ENCODE data around the gene ARMC8.
A peak's percentile ranks its signal among the peaks of the same experiment; 100 is the strongest.

Gene ARMC8

DNA sequence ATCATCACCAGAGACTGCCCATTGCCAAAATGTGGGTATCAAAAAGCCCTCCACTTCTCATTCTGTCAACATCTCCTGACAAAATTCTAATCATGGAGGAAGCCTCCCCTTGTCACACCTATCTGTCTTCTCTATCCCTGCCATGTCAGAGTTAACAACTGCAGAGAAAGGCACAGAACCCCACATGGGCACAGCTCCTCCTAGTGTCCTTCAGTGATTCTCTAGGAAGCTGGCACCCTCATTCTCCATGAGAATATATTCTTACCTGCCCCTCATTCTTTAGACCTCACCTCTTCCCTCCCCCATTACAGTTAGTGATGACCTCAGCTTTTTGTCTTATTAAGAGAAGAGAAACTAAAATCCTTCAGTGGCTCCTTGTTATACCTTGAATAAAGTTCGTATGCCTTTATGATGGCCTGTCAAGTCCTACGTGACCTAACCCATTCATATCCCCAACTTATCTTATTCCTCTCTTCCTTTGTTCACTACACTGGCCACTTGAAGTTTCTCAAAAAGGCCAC lies 97.9 kb downstream of the ARMC8 start:
- in situ Hi-C loops (cut with MboI; ENCODE audit: low pct_unique_long_range_greater_than_20kb, low sequenced_read_pairs) = no loop called here
- DNase-seq = peak; percentile 9

DNA sequence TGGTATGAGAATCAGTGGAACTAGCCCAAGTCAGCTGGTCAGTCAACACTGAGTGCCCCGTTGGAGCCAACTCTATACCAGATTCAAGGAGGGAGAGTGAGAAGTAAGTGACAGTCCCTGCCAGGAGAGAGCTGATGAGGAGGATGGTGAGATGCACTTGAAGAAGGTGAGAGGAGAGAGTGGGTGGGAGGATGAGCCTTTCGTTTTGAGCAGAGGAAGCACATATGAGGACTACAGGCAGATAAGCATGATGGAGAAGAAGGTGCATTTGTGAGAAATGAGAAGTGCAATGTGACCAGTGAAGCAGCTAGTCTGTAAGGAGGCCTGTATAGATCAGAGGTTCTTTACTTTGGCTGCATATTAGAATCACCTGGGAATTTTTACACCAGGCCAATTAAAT lies 102.2 kb downstream of the ARMC8 start:
- DNase-seq = no peak
- in situ Hi-C loops (cut with MboI; ENCODE audit: low pct_unique_long_range_greater_than_20kb, low sequenced_read_pairs) = no loop called here

DNA sequence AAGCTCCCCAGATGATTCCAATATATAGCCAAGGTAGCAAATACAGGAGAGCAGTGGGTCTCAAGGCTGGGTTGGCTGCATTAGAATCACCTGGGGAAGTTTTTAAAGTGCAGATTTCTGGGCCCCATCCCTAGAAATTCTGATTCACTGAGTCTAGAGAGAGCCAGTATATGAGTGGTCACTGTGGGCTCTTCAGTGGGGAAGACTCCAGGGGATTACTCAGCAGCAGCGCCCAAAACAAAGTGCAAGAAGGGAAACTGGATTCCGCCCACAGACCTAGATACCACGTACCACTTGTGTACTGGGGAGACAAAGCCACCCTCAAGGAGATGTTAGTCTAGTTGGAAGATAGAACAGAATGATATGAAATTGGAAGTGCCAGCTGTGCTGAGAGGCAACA lies 102.6 kb downstream of the ARMC8 start:
- DNase-seq = no peak
- in situ Hi-C loops (cut with MboI; ENCODE audit: low pct_unique_long_range_greater_than_20kb, low sequenced_read_pairs) = no loop called here

DNA sequence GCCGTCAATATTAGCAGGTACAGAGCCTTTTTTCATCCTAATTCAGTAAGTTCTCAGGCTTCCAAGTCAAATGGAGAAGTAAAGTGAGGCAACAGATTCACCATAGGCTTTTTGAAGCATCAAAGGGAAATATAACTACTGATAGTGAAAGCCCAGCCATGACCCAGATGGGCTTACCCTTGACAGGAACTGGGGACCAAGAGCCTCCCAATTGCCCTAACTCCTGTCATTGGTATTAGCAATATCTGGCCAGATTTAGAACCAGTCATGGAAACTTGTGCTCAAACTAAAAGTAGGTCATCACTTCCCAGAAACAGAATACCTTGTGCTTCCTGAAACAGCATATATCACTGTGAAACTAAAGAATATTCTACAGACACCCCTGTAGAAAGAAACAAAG lies 109.5 kb downstream of the ARMC8 start:
- in situ Hi-C loops (cut with MboI; ENCODE audit: low pct_unique_long_range_greater_than_20kb, low sequenced_read_pairs) = no loop called here
- DNase-seq = no peak

DNA sequence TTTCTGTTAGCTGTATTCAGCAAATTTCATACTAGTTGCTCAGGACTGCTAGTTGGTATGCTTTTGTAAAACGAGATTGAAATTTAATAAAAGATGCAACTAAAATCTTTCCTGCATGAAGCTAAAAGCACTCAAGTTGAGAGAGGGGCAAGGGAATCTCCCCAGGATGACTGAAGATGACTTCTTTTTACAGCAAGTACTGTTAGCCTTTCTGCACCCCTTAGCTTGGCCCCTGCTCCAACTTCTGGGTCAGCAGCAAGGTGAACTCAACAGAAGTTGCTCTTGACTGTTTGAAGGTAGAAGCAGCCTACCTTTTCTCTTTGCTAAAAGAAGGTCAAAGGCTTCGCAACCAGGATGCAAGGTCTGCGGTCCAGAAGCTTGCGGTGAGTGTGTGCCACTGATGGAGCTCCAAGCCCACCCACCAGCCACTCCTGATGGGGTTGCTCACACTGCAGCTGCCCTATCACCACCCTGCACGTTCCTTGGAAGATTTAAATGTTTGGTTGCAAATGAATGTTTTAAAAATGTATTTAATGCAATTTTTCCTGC lies 110.0 kb downstream of the ARMC8 start:
- no peak for DNase-seq
- in situ Hi-C loops (cut with MboI; ENCODE audit: low pct_unique_long_range_greater_than_20kb, low sequenced_read_pairs) = no loop called here

DNA sequence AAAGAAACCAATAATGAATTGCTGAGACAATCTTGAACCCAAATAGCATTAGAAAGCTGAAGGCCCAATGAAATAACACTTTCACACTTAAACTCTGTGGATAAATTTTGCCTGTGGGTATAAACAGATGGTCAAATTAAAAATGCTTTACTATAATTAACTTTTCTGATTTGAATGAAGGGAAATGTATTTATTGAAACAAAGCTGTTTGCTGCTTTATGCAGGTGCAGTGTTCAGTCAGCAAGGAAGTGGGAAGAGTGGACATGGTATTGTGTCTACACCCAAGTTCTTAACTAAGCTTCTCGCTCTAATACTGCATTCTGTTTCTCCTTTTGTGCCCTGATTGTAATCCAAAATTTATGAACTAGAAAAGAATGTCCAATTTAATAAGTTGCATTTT lies 110.8 kb downstream of the ARMC8 start:
- in situ Hi-C loops (cut with MboI; ENCODE audit: low pct_unique_long_range_greater_than_20kb, low sequenced_read_pairs) = no loop called here
- no peak for DNase-seq

DNA sequence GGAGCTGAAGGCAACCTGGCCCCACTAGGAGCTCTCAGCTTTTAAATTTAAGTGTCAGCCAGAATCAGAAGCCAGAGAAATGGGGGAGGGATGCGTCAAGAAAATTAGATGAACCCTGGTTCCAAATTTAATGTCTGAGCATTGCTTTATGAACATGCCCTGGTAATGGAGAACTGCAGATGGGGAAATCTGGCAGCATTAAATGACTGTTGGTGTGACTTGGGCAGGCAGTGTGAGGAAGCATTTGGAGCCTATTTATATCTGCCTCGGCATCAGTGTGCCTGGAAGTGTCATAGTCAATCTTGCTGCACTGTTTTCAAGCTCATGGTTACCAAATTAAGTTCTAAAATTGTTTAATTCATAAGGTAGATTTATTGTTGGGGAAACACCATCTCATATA lies 113.5 kb downstream of the ARMC8 start:
- in situ Hi-C loops (cut with MboI; ENCODE audit: low pct_unique_long_range_greater_than_20kb, low sequenced_read_pairs) = no loop called here
- DNase-seq = no peak

DNA sequence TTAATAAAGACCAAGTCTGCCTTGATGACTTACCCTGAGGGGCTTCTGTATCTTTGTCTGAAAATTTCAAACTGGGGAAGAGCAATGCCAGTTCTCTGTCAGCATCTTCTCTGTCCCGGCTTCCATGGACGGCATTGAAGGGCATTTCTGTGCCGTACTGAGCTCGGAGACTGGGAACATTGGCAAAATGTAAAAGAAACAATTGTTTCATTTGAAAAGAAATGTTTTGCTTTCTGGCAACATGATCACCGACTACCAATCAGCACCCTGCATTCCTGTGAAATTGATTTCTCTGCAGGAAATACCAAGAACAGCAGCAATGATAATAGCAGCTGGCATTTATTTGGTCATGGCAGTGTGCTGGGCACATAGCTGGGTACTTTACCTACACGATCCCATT lies 116.4 kb downstream of the ARMC8 start:
- in situ Hi-C loops (cut with MboI; ENCODE audit: low pct_unique_long_range_greater_than_20kb, low sequenced_read_pairs) = no loop called here
- no peak for DNase-seq

DNA sequence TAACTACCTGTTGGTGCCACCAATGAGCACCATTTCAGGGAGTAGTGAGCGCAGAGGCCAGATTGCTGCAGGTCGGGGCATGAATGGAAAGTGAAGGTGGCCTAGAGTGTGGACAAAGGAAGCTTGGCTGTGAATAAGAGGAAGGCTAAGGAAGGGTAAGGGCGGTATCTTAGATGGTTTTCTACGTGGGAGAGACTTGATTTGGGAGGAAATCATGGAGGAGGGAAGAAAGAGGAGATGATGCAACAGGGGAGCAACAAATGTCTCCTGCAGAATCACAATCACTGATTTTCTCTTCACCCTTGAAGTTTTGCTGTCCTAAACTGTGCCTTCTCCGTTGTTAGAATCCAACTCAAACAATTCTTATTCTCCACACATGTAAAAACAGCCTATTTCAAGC lies 120.8 kb downstream of the ARMC8 start:
- no peak for DNase-seq
- in situ Hi-C loops (cut with MboI; ENCODE audit: low pct_unique_long_range_greater_than_20kb, low sequenced_read_pairs) = no loop called here

DNA sequence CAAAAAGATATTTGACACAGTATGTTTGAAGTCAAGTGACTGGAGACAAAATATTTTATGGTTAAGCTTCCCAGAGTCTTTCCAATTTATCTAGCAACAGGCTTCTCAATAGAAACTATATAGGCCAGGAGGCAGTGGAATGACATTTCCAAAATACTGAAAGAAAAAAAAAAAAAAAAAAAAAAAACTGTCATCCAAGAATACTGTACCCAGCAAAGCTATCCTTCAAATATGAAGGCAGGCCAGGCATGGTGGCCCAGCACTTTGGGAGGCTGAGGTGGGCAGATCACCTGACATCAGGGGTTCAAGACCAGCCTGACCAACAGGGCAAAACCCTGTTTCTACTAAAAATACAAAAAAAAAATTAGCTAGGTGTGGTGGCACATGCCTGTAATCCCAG lies 121.7 kb downstream of the ARMC8 start:
- in situ Hi-C loops (cut with MboI; ENCODE audit: low pct_unique_long_range_greater_than_20kb, low sequenced_read_pairs) = no loop called here
- DNase-seq = no peak

DNA sequence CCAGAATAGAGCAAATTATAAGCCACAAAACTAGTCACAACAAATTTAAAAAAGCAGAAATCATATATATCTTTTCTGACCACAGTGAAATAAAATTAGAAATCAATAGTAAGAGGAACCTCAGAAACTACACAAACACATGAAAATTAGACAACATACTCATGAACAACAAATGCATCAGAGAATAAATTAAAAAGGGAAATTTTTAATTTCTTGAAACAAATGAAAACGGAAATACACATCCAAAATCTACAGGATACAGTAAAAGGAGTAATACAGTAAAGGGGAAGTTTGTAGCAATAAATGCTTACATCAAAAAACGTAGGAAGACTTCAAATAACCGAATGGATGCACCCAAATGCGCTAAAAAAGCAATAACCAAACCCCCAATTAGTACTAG lies 123.4 kb downstream of the ARMC8 start:
- no peak for DNase-seq
- in situ Hi-C loops (cut with MboI; ENCODE audit: low pct_unique_long_range_greater_than_20kb, low sequenced_read_pairs) = no loop called here

DNA sequence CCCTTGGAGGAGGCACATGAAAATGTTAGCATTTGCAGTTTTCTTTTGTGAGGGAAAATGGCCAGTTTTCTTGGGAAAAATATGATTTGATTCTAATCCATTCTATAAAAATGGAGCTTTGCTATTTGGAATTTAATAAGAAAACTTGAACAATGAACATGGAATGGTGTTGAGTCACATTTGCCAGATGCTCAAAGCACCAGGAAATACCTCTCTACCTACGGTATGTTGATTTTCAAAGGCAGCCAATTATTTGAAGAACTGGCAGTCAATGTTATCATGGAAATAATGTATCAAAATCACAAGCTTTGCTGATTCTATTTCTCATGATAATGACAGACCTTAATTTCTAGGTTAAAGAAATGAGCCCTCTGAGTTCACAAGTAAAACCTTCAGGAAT lies 127.7 kb downstream of the ARMC8 start:
- in situ Hi-C loops (cut with MboI; ENCODE audit: low pct_unique_long_range_greater_than_20kb, low sequenced_read_pairs) = no loop called here
- DNase-seq = no peak

DNA sequence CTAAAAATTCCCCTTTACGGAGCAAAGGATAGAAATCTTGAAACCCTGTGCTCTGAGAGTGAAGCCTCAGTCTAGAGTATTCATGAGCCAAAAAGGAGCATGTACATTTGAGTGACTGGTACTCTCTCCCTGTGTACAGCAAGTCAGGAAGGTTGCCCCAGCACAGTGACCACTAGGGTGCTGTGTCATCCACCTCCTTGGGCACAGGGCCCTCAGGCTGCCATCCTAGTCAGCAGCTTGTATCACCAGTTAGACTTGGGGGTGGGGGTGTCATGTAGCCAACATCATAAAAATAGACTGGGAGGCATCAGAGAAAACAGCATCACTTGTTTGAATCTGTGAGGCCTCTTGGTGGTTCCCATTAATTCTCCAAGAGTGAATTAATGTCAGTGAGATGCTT lies 130.6 kb downstream of the ARMC8 start:
- no peak for DNase-seq
- in situ Hi-C loops (cut with MboI; ENCODE audit: low pct_unique_long_range_greater_than_20kb, low sequenced_read_pairs) = no loop called here

DNA sequence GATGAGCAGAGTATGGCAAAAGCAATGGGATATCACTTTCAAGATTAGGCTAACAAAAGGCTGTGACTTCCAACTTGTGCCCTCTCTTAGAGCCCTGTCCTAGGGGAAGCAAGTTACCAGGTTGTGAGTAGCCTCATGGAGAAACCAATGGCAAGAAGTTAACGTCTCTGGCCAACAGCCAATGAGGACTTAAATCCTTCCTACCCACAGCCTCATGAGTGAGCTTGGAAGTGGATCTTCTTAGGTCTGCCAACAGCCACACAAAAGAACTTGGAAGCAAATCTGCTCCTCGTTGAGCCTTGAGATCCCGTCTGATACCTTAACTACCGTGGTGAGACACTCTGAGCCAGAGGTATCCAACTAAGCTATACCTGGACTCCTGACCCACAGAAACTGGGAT lies 136.9 kb downstream of the ARMC8 start:
- no peak for DNase-seq
- in situ Hi-C loops (cut with MboI; ENCODE audit: low pct_unique_long_range_greater_than_20kb, low sequenced_read_pairs) = no loop called here

DNA sequence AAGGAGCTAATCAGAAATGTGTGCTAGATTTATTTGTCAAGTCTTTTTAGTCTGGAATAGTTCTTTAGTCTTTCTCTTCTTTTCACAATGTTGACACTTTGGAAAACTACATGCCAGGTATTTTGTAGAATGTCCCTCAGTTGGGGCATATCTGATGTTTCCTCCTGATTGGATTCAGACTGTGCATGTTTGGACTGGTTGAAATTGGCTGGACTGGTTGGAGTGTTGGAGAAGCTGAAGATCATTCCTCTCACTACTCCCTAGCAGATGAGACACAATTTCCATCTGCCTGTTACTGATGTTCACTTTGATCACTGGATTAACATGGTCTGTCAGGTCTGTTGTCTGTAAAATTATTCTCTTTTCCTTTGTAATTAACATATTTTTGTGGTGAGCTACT lies 138.9 kb downstream of the ARMC8 start:
- in situ Hi-C loops (cut with MboI; ENCODE audit: low pct_unique_long_range_greater_than_20kb, low sequenced_read_pairs) = no loop called here
- no peak for DNase-seq

DNA sequence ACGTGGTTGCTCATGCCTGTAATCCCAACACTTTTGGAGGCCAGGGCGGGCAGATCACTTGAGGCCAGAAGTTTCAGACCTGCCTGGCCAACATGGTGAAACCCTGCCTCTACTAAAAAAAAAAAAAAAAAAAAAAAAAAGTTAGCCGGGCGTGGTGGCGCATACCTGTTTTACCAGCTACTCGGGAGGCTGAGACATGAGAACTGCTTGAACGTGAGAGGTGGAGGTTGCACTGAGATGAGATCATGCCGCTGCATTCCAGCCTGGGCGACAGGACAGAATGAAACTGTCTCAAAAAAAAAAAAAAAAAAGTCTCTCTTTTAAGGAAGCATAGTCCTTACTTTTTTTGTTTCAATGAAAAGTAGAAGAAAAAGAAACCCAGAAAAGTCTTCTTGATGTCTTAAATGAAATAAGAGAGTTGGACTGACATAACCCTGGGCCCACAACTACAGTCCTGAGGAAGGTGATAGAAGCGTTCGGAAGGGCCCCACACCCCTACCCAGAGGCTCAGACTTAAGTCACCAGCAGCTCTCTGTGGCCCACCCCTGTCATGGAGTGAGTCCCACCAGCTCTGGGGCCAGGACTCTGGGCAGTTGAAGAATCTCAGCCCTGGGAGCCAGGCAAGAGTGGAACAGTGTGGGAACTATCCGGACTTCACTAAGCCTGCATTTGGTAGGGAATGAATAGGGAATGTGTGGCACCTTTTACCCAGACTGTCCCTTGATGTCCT lies 139.9 kb downstream of the ARMC8 start:
- no peak for DNase-seq
- in situ Hi-C loops (cut with MboI; ENCODE audit: low pct_unique_long_range_greater_than_20kb, low sequenced_read_pairs) = no loop called here

DNA sequence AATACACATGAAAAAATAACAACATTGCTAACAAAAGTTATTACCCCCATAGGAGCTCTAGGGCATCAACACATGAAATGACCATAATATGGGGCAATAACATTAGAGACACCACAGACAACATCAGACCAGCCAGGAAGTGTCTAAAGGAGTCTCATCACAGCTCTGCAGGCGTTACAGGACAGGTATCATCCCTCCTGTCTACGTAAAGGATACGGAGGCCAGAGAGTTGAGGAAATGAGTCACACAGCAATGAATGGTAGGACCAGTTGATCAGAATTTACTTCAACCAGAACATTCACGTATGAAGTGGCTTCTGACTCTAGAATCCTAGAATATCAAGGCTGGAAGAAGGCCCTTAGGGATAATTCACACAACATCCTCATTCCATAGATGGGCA lies 140.7 kb downstream of the ARMC8 start:
- no peak for DNase-seq
- in situ Hi-C loops (cut with MboI; ENCODE audit: low pct_unique_long_range_greater_than_20kb, low sequenced_read_pairs) = no loop called here

DNA sequence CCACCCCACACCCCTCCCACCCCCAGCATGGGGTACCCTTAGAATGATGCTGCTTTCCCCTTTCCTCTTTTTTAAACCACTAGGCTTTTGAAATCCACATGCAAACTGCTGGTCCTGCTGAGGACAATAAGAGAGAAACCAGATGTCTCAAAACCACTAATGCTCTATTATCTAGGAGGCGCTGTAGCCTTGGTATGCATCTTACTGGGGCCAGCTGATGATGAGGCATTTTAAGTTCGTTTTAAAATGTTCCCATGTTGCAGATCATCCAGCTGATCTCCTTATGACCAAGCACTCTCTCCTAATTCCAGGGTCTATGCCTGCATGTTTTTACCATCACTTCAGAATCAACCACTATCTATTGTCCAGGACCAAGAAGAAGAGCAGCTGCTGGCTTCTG lies 141.2 kb downstream of the ARMC8 start:
- in situ Hi-C loops (cut with MboI; ENCODE audit: low pct_unique_long_range_greater_than_20kb, low sequenced_read_pairs) = no loop called here
- DNase-seq = peak; percentile 37

DNA sequence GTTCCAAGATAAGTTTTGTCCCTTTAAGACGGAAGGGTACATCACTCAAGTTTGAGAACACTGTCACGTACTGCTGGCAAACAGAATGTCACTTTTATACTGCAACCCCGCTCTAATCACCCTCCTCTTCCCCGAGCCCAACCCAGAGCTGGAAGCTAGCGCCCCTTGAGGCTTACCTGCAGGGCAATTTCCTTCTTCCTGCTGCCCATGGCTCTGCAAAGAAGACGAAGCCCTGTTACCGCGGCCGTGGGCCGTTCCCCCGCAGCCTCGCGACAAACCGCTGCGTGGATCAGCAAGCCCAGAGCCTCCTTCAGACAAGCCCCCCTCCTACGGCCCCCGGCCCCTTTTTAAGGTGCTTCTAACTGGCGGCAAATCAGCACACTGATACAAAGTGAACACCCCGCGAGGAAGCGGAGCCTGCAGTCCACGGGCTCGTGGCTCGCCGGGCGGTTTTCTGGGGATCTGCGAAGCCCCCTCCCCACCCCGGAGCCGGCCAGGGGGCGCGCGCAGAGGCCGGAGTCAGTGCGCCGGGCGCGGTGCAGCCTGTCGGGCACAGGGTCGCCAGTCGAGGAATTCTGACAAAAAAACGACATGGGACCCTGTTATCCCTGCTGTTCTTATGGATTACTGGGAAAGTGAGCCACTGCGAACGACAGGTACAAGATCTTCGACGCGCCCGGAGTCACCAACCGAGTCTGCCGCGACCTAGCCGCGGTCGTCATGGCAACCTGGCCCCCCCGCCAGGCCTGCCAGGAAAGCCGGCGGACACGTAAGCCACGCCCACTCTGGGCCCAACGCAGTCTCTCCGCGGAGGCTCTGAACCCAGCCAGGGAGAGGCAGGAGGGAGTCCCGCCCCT lies 142.3 kb downstream of the ARMC8 start, which contains the start of gene NME9:
Gene NME9, minus strand, starts transcription at position 725 of the 857 bp plus-strand sequence. Its CDS starts 516 bp downstream, at position 209.
- DNase-seq = peak; percentile 87
- in situ Hi-C loops (cut with MboI; ENCODE audit: low pct_unique_long_range_greater_than_20kb, low sequenced_read_pairs) = no loop called here

DNA sequence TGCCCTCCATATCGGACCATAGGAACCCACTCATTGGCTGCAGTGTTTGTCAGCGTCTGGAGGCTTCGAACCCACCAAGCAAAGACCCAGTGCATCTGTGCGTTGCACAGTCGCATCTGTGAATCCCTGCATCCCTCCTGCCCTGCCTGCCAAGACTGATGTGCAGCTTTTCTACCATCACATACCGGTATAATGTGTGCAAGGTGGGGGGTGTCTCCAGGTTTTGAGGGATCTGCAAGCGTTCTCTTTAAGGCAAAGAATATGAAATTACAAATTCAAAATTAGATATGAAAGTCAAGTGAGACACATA lies 142.8 kb downstream of the ARMC8 start:
- no peak for DNase-seq
- in situ Hi-C loops (cut with MboI; ENCODE audit: low pct_unique_long_range_greater_than_20kb, low sequenced_read_pairs) = no loop called here
